ENCODE data around the gene PAX6.
A peak's percentile ranks its signal among the peaks of the same experiment; 100 is the strongest.

PAX6 gene

GRCh38 chr11:31814176-31814868 is 3.2 kb upstream of the PAX6 start:
- no peak for TF ChIP-seq TAF1 (IDR thresholded peaks at IDR 0.05; ENCODE audit: low read depth)
- TF ChIP-seq EGR1 (IDR thresholded peaks at IDR 0.05), result no peak
- TF ChIP-seq TCF12 (IDR thresholded peaks at IDR 0.05; ENCODE audit: low read depth), result no peak
- no peak for TF ChIP-seq FOXM1 (IDR thresholded peaks at IDR 0.05; ENCODE audit: borderline replicate concordance, low read depth)
- TF ChIP-seq ZBTB7A (IDR thresholded peaks at IDR 0.05; ENCODE audit: low read depth), result no peak
- TF ChIP-seq REST (IDR thresholded peaks at IDR 0.05; ENCODE audit: low read depth), result no peak
- no peak for TF ChIP-seq NFIC (IDR thresholded peaks at IDR 0.05)
- TF ChIP-seq RAD21 (IDR thresholded peaks at IDR 0.05; ENCODE audit: low read depth), result no peak
- no peak for TF ChIP-seq USF1 (IDR thresholded peaks at IDR 0.05)
- no peak for TF ChIP-seq CEBPB (IDR thresholded peaks at IDR 0.05)
- TF ChIP-seq EP300 (IDR thresholded peaks at IDR 0.05; ENCODE audit: borderline replicate concordance), result no peak
- no peak for TF ChIP-seq TEAD4 (IDR thresholded peaks at IDR 0.05)
- no peak for TF ChIP-seq MAX (IDR thresholded peaks at IDR 0.05)
- no peak for TF ChIP-seq CREB1 (IDR thresholded peaks at IDR 0.05; ENCODE audit: low read depth)

- no peak for TF ChIP-seq NFIC (IDR thresholded peaks at IDR 0.05)
- TF ChIP-seq TAF1 (IDR thresholded peaks at IDR 0.05; ENCODE audit: low read depth), result no peak
- TF ChIP-seq FOXM1 (IDR thresholded peaks at IDR 0.05; ENCODE audit: borderline replicate concordance, low read depth), result no peak
- TF ChIP-seq YY1 (IDR thresholded peaks at IDR 0.05; ENCODE audit: low read depth), result no peak
- no peak for TF ChIP-seq EGR1 (IDR thresholded peaks at IDR 0.05)
- no peak for TF ChIP-seq EP300 (IDR thresholded peaks at IDR 0.05; ENCODE audit: borderline replicate concordance)
- TF ChIP-seq CEBPB (IDR thresholded peaks at IDR 0.05), result no peak
- no peak for TF ChIP-seq USF1 (IDR thresholded peaks at IDR 0.05)
- no peak for TF ChIP-seq TCF12 (IDR thresholded peaks at IDR 0.05; ENCODE audit: low read depth)
- no peak for TF ChIP-seq RAD21 (IDR thresholded peaks at IDR 0.05; ENCODE audit: low read depth)
- TF ChIP-seq CREB1 (IDR thresholded peaks at IDR 0.05; ENCODE audit: low read depth), result no peak
- TF ChIP-seq ZBTB7A (IDR thresholded peaks at IDR 0.05; ENCODE audit: low read depth), result no peak
- TF ChIP-seq MAX (IDR thresholded peaks at IDR 0.05), result no peak
Observed at GRCh38 chr11:31813391-31814175, 2.5 kb upstream of the PAX6 start.

GRCh38 chr11:31812383-31813381 is 1.6 kb upstream of the PAX6 start:
- TF ChIP-seq RAD21 (IDR thresholded peaks at IDR 0.05; ENCODE audit: low read depth) (no peak), EGR1 (IDR thresholded peaks at IDR 0.05) (no peak)

GRCh38 chr11:31809857-31810778 is 1.0 kb downstream of the PAX6 start:
- TF ChIP-seq FOXM1 (IDR thresholded peaks at IDR 0.05; ENCODE audit: borderline replicate concordance, low read depth), result no peak
- TF ChIP-seq CREB1 (IDR thresholded peaks at IDR 0.05; ENCODE audit: low read depth), result no peak
- TF ChIP-seq NFIC (IDR thresholded peaks at IDR 0.05), result no peak; the same call in 1 of the 2 replicates
- 0 out of 2 replicates have a peak, but pooled peaks have one; percentile 11 for TF ChIP-seq YY1 (IDR thresholded peaks at IDR 0.05; ENCODE audit: low read depth)
- TF ChIP-seq MAX (IDR thresholded peaks at IDR 0.05), result peak; percentile 39
- peak; percentile 42; the same call in 1 of the 2 replicates for TF ChIP-seq TCF12 (IDR thresholded peaks at IDR 0.05; ENCODE audit: low read depth)
- TF ChIP-seq RAD21 (IDR thresholded peaks at IDR 0.05; ENCODE audit: low read depth), result no peak
- no peak; the same call in 1 of the 2 replicates for TF ChIP-seq TAF1 (IDR thresholded peaks at IDR 0.05; ENCODE audit: low read depth)
- TF ChIP-seq TEAD4 (IDR thresholded peaks at IDR 0.05), result 0 out of 2 replicates have a peak, but pooled peaks have one; percentile 10
- no peak for TF ChIP-seq CEBPB (IDR thresholded peaks at IDR 0.05)
- TF ChIP-seq EGR1 (IDR thresholded peaks at IDR 0.05), result no peak
- TF ChIP-seq EP300 (IDR thresholded peaks at IDR 0.05; ENCODE audit: borderline replicate concordance), result no peak

GRCh38 chr11:31809541-31809856 is 1.6 kb downstream of the PAX6 start:
- TF ChIP-seq MAX (IDR thresholded peaks at IDR 0.05), result no peak
- no peak for TF ChIP-seq FOXM1 (IDR thresholded peaks at IDR 0.05; ENCODE audit: borderline replicate concordance, low read depth)
- no peak for TF ChIP-seq YY1 (IDR thresholded peaks at IDR 0.05; ENCODE audit: low read depth)
- TF ChIP-seq NFIC (IDR thresholded peaks at IDR 0.05), result no peak
- TF ChIP-seq TCF12 (IDR thresholded peaks at IDR 0.05; ENCODE audit: low read depth), result no peak
- no peak for TF ChIP-seq EP300 (IDR thresholded peaks at IDR 0.05; ENCODE audit: borderline replicate concordance)
- TF ChIP-seq CREB1 (IDR thresholded peaks at IDR 0.05; ENCODE audit: low read depth), result no peak
- no peak for TF ChIP-seq EGR1 (IDR thresholded peaks at IDR 0.05)
- no peak for TF ChIP-seq TEAD4 (IDR thresholded peaks at IDR 0.05)
- TF ChIP-seq USF1 (IDR thresholded peaks at IDR 0.05), result no peak
- TF ChIP-seq TAF1 (IDR thresholded peaks at IDR 0.05; ENCODE audit: low read depth), result no peak
- TF ChIP-seq RAD21 (IDR thresholded peaks at IDR 0.05; ENCODE audit: low read depth), result no peak
- no peak for TF ChIP-seq ZBTB7A (IDR thresholded peaks at IDR 0.05; ENCODE audit: low read depth)
- no peak for TF ChIP-seq CEBPB (IDR thresholded peaks at IDR 0.05)
- TF ChIP-seq REST (IDR thresholded peaks at IDR 0.05; ENCODE audit: low read depth), result no peak
